Fibroblast of skin of left quadriceps (primary cell): ENCODE measurements around the gene RUBCNL.
"Not testable (repeated sequence)": the region's sequence is repeated elsewhere in the genome, so short reads cannot be mapped to it uniquely, and the experiment has no call there.

Source experiments
- DNase-seq, 2 experiments: peaks; one replicate each; pipeline ENCODE4 v3.0.0-alpha.2; 2013; ENCODE audit warnings: low read depth in 2 of 2

Gene RUBCNL

DNA sequence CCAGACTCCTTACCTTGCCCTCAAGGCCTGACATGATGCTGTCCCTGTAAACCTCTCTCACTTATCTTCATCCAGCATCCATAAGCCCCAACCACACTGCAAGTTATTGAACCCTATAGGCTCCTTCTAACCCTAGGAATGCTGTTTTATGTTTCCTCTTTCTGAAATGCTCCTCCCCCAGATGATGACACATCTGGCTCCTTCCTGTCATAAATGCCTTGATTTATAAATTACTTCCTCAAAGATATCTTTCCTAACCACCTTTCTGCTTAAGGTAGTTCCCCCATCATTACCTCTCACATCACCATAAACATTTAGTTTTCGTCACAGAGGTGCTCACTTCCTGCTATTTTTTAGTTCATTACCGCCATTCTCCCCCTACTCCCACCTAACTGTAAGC, 12.3 kb downstream of the RUBCNL start:
- no peak for DNase-seq

DNA sequence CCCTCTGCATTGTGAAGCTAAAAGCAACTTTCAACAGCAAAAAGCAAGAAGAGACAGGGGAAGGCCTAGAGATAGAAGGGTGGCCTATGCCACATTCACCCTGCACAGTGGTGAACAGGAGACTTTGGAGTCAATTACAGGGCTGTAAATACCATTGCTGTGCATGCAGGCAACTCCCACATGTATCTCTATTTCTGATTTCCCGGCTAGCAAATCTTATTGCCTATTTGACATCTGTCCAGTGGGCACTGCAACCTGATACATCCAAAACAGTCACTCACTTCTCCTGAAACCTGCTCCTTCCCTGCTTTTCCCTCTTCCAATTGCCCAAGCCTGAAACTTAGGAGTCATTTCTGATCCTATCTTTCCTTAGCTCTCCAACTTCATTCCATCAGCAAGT, 13.4 kb downstream of the RUBCNL start:
- no peak for DNase-seq

DNA sequence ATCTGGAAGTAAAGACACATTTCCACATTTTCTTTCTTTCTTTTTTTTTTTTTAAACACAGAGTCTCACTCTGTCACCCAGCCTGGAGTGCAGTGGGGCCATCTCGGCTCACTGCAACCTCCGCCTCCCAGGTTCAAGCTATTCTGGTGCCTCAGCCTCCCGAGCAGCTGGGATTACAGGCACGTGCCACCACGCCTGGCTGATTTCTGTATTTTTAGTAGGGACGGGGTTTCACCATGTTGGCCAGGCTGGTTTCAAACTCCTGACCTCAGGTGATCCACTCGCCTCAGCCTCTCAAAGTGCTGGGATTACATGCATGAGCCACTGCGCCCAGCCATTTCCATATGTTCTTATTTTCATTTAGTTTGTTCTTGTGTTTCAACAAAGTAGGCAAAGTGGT, 14.1 kb downstream of the RUBCNL start:
- DNase-seq, result not testable (repeated sequence)

- no peak for DNase-seq
Observed at GRCh38 chr13:46372071-46372470, 15.0 kb downstream of the RUBCNL start.

GRCh38 chr13:46369506-46370277, 17.4 kb downstream of the RUBCNL start:
- peak; percentile 66 for DNase-seq

GRCh38 chr13:46367617-46368327, 19.3 kb downstream of the RUBCNL start:
- no peak for DNase-seq

GRCh38 chr13:46361276-46361934, 25.6 kb downstream of the RUBCNL start:
- no peak for DNase-seq

DNA sequence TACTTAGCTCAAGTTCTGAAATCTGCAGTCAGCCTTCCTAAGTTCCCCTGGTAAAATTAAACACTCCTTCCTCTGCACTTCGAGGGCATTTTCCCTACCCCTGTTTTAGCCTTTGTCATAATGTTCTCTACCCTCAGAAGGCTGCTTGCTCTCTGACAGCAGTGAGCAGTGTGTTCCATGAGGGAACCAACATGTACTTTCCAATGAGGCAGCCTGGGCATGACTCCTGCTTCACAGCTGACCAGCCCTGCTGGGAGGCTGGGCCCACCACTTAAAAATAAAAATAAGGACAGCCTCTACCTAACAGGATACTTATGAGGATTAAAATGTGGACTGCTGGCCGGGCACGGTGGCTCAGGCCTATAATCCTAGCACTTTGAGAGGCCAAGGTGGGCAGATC, 26.4 kb downstream of the RUBCNL start:
- DNase-seq, result no peak

GRCh38 chr13:46359714-46360113, 27.3 kb downstream of the RUBCNL start:
- peak; percentile 45 to 46 for DNase-seq

GRCh38 chr13:46355901-46356590, 31.0 kb downstream of the RUBCNL start:
- DNase-seq, result no peak

GRCh38 chr13:46355088-46355468, 32.0 kb downstream of the RUBCNL start:
- no peak for DNase-seq

GRCh38 chr13:46354156-46355087, 32.6 kb downstream of the RUBCNL start:
- DNase-seq, result peak; percentile 92 to 93

DNA sequence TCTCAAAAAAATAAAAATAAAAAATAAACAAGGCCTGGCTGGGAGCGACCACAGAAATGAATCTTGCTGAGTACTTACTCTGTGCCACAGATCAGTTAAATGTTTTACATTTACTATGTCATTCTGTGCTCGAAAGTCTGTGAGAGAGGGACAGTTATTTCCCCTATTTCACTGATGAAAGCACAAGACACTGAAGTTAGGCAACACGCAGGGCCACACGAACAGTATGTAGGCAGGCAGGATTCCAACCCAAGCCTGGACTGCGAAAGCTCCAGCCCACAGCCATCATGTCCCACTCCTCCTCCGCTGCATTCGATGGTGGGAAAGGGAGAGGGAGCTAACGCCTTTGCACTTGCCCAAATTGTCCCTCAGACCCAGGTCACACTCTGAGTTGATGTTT, 34.2 kb downstream of the RUBCNL start:
- no peak for DNase-seq

- DNase-seq, result no peak
Observed at GRCh38 chr13:46350003-46350402, 37.0 kb downstream of the RUBCNL start.

GRCh38 chr13:46348961-46349360, 38.1 kb downstream of the RUBCNL start:
- DNase-seq, result no peak

DNA sequence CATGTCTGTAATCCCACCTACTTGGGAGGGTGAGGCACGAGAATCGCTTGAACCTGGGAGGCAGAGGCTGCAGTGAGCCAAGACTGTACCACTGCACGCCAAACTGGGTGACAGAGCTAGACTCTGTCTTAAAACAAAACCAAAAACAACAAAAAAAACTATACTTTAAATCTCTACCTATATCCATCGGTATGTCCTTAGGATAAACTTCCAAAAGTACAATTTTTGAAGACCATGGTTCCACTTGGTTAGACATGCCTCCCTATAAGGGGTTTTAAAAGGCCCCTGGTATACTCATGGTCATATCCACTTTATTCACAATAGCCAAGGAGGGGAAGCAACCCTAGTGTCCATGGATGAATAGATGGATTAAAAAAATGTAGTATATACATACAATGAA, 39.8 kb downstream of the RUBCNL start:
- DNase-seq, result no peak

DNA sequence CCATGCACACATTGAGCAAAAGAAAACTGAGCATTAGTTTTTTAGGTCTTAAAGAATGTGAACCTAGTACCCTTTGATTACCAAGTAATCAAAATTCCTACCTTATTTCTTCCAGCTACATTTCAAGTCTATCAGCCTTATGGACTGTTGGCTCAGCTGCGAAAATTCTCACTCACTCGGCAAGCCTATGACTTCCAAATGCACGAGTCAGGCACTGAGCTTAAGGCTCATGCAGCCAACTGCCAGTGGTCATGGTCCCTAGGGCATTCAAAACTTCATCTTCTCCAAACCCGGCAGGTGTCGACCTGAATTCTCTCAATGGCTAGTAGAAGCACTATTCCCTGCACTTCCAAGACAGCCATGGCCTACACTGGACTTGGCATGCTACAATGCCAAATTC, 41.2 kb downstream of the RUBCNL start:
- DNase-seq, result no peak

DNA sequence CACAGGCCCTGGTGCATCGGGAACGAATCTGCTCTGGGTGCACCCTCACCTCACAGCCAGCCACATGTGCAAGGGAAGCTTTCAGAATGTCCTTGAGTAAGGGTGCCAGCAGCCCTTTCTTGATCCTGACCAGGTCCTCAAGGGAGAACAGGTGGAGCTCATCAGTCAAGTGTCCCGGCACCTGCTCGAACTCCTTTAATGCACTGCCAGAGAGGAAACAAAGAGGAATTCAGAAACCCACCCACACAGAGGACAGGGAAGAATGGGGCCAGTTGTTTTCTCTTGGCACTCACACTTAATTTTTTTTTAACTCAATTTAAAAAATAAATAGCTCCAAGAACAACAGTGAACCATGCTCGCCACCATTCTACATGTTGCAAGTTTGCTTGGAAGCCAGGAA, 41.7 kb downstream of the RUBCNL start:
- DNase-seq, result no peak

GRCh38 chr13:46343279-46343994, 43.6 kb downstream of the RUBCNL start:
- no peak for DNase-seq

GRCh38 chr13:46342538-46342937, 44.5 kb downstream of the RUBCNL start:
- DNase-seq, result no peak
